Measurements from ENCODE around the gene RXYLT1.
A peak's percentile ranks its signal among the peaks of the same experiment; 100 is the strongest.
"Not testable (repeated sequence)": the region's sequence is repeated elsewhere in the genome, so short reads cannot be mapped to it uniquely, and the experiment has no call there.

Gene RXYLT1

DNA sequence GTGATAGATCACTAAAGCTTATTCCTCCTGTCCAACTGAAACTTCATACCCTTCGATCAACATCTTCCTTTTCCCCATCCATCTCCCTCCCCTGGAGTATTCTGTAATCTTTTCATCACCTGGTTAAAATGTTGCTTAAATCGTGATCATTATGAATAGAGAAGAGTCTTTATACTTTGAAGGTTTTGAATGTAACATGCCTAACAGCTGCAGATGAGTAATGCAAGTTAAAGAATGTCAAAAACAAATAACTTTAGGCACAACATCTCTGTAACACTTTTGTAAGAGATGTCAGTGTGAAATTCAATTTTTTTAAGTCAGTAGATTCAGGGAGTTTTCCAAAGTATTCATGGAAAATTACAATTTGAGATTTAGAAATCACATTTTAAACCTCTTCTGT lies 25.0 kb downstream of the RXYLT1 start:
- no peak for DNase-seq

DNA sequence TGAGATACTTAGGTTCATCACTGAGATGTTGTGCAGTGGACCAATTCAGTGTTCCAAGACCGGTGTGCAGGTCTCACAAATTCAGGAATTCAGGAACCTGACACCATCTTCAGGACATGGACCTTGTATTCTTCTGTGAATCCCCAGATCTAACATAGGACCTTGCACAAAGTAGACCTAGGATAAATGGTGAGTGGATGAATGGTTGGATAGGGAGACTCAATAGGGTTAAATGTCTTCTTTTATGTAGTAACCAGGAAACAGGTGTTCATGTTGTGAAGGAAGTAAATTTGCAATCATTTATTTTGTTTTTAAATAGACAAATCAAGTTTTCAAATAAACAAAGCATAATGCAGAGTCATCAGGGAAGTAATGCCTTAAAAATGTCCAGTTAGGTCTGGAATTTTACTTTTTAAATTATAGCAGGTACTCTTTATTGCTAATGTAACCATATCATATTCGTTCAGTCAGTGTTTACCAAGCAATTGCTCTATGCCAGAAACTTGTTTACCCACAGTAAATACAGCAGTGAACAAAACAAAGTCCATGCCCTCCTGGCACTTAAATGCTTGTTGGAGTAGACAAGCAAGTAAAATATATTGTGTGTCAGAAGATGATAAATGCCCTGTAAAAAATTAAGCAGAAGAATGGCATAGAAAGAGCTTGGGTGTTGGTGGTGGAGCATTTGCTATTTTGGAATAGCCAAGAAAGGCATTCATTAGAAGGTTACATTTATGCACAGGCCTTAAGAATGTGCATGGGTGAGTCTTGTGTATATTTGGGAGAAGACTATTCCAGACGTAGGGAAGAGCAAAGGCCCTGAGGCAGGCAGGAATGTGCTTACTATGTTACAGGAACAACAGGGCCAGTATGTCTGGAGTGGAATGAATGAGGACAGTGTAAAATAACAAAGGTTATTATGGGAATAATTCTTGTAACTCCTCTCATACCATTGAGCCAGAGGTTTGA lies 26.3 kb downstream of the RXYLT1 start:
- DNase-seq: no peak

DNA sequence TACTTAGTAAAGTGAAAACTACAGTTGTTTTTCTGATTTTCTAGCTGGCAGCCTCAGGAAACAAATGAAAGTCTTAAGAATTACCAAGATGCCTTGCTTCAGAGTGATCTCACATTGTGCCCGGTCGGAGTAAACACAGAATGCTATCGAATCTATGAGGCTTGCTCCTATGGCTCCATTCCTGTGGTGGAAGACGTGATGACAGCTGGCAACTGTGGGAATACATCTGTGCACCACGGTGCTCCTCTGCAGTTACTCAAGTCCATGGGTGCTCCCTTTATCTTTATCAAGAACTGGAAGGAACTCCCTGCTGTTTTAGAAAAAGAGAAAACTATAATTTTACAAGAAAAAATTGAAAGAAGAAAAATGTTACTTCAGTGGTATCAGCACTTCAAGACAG lies 28.9 kb downstream of the RXYLT1 start:
- DNase-seq: no peak

DNA sequence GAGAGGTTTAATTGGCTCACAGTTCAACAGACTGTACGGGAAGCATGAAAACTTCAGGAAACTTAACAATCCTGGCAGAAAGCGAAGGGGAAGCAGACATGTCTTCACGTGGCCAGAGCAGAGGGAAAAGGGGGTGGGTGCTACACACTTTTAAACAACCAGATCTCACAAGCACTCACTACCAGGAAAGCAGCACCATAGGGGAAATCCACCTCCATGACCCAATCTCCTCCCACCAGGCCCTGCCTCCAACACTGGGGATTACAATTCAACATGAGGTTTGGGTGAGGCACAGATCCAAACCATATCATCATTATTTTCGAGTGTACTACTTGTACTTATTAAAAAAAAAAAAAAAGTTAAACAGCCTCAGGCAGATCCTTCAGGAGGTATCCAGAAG lies 29.9 kb downstream of the RXYLT1 start:
- DNase-seq: no peak

DNA sequence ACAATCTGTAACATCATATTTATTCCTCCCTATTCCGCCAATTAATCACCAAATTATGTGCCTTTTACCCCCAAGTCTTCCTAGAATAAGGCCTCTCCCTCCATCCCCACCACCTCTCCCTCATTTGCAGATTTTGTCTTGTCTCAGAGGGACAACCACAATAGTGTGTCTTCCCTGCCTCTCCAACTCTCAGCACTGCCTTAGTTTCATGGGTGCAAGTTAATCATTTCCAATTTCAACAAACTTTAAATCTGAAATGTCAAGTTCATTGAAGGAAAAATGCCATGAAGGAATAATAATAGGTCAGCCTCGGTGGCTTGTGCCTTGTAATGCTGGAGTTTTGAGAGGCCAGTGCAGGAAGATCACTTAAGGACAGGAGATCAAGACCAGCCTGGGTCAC lies 31.6 kb downstream of the RXYLT1 start:
- no peak for DNase-seq

DNA sequence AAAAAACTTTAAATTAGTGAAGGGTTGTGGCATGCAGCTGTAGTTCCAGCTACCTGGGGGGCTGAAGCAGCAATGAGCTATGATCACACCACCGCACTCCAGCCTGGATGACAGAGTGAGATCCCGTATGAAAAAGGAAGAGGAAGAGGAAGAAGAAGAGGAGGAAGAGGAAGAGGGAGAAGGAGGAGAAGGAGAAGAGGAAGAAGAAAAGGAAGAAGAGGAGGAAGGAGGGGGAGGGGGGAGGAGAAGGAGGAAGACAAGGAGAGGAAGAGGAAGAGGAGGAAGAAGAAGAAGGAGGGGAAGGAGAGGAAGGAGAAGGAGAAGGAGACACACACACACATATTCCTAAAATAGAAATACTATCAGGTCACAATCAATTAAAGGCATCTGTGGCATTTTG lies 32.0 kb downstream of the RXYLT1 start:
- DNase-seq: no peak

DNA sequence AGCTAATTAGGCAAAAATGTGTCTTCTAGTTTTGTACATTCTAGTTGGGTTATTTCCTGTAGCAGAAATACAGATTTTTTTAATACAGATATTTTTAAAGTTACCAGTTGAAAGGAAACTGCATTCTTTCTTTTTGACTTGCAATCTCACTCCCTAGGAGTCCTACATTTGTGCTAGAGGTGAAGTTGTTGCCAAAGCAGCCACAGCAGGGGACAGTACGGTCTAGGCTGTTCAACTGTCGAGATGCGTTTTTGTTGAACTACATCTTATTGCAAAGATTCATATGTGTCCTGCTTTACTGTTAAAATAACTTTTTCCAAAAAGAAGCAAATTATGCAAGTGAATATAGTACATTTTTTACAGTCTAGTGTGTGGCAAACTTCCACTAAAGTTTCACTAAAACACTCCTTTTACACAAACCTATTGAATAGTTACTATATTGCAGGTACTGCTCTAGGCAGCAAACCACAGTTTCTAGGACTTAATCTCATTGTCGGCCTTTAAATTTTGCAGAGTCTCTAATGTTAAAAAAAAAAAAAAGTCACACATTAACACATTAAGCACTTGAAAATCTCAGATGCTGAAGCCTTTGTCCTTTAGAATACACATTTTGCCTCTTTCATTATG lies 34.5 kb downstream of the RXYLT1 start:
- DNase-seq: no peak

DNA sequence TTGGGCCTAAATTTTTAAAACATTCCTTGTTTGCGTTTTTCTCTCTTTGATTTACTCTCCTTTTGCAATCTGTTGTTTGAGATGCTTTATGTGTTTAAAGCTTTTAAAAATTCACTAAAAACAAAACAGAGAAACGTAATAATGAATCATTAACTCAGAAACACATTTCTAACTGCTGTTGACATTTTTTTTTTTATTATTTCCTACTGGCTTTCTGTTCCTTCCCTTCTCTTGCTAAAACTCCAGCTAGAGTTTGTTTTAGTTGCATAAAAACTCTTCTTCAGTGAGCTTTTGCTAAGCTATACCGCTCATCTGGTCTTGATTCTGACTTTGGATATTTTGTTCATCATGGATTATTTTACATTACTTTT lies 35.8 kb downstream of the RXYLT1 start:
- DNase-seq: no peak

DNA sequence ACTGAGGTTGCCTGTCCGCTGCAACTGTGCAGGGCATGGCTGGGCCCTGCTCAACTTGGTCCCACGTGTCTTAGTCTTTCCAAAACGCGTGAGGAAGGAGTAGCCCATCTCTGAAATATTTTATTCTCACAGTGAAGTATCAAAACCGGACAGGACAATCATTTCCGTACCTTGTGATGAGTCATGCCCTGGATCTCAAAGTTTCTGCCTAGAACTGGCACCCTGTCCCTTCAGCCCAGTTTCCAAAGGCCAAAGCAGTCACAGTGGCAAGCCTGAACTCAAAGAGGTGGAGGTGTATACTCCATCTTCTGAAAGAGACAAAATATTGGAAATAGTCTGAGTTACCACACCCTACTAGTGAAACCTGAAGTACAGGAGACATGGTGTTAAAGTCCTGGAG lies 36.3 kb downstream of the RXYLT1 start:
- no peak for DNase-seq

DNA sequence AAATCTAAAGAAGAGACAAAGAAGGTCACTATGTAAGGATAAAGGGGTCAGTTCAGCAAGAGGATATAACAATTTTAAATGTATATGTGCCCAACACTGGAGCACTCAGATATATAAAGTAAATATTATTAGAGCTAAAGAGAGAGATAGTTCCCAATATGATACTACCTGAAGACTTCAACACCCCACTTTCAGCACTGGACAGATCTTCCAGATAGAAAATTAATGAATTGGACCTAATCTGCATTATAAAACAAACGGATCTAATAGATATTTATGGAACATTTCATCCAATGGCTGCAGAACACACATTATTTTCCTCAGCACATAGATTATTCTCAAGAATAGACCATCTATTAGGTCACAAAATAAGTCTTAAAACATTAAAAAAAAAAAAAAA lies 40.7 kb downstream of the RXYLT1 start:
- no peak for DNase-seq

DNA sequence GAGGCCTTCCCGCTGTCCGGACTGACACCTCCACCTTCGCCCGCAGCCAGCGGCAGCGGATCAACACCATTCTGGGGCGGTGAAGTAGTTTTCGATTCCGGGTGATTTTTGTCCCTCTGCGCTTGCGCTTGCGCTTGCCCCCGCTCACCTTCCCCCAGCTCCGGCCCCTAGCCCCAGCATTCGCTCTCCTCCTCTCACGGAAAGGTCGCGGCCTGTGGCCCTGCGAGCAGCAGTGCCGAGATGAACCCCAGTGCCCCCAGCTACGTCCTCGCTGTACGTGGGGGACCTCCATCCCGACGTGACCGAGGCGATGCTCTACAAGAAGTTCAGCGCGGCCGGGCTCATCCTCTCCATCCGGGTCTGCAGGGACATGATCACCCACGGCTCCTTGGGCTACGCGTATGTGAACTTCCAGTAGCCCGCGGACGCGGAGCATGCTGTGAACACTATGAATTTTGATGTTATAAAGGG lies 42.1 kb downstream of the RXYLT1 start:
- peak; percentile 38 for DNase-seq

DNA sequence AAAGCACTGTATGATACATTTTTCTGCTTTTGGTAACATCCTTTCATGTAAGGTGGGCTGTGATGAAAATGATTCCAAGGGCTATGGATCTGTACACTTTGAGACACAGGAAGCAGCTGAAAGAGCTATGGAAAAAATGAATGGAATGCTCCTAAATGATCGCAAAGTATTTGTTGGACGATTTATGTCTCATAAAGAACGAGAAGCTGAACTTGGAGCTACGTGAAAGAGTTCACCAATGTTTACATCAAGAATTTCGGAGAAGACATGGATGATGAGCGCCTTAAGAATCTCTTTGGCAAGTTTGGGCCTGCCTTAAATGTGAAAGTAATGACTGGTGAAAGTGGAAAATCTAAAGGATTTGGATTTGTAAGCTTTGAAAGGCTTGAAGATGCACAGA lies 42.6 kb downstream of the RXYLT1 start:
- no peak for DNase-seq

DNA sequence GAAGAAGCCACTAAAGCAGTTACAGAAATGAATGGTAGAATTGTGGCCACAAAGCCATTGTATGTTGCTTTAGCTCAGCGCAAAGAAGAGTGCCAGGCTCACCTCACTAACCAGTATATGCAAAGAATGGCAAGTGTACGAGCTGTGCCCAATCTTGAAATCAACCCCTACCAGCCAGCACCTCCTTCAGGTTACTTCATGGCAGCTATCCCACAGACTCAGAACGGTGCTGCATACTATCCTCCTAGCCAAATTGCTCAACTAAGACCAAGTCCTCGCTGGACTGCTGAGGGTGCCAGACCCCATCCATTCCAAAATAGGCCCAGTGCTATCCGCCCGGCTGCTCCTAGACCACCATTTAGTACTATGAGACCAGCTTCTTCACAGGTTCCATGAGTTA lies 43.3 kb downstream of the RXYLT1 start:
- no peak for DNase-seq

DNA sequence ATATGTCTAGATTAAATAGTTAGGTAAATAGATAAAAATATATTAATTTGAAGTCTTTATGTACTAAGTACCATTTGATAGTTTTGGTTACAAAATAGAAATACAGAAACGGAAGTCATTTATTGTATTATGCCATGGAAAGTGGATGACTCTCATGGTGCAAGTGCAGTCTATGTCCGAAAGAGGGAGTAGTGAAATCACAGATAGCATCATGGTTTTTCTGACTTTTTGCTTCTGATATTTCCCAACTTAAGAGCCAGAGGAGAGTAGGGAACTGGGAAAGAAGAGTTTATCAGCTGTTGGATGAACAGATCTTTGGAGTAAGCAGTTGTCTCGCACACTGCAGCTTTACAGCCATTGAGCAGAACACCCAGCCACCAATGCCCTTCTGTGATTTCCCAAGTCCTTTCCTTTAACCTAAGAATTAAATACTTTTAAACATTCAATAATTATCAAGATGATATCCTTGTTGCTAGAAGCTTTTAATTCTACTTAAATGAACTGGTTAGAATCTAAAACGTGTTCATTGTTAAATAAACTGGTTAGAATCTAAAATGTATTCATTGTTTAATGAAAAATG lies 46.4 kb downstream of the RXYLT1 start:
- no peak for DNase-seq

DNA sequence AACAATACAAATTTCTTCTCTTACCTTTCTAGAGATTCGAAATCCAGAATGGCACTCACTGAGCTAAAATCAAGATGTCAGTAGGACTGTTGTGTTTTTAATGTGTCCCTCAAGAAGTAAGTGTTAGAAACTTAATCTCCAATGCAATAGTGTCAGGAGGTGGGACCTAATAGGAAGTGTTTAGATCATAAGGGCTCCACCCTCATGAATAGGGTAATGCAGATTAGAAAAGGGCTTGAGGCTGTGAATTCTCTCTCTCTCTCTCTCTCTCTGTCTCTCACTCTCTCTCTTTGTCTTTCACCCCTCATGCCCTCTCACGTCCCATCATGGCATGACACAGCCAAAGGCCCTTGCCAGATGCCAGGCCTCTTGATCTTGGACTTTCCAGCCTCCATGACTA lies 49.2 kb downstream of the RXYLT1 start:
- no peak for DNase-seq

DNA sequence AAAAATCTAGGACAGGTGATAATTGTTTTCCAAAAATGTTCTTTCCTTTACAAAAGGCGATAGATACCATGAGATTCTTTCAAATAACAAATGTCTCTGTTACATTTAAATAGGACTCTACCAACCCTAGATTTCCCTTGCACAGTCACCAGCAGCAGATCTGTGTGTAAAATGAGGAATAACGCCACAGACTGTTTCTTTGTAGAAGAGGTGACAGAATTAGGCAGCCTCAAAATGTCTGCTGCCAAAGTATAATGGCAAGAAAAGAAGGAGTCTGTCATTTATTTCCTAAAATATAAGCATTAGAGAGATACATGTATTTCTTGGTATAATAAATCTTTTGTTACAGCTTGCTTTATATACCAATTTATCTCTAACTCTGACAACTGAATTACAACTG lies 56.3 kb downstream of the RXYLT1 start:
- DNase-seq: no peak

DNA sequence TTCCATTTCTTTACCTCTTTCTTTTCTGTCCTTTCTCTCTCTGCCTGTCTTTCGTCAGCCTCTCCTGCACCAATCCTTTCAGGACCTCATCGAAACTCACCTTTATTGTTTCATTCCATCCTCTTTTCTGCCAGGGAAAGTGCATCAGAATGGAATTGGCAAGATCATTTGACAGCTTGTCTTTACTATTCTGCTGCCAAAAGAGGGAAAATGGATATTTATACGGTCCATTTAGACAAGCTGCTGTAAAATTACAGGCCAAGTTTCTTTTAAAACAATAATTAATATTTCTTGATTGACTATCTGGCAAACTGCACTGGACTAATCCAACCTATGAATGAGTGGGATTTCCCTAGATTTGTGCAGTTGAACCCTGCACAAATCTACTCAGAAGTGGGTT lies 57.2 kb downstream of the RXYLT1 start:
- no peak for DNase-seq

DNA sequence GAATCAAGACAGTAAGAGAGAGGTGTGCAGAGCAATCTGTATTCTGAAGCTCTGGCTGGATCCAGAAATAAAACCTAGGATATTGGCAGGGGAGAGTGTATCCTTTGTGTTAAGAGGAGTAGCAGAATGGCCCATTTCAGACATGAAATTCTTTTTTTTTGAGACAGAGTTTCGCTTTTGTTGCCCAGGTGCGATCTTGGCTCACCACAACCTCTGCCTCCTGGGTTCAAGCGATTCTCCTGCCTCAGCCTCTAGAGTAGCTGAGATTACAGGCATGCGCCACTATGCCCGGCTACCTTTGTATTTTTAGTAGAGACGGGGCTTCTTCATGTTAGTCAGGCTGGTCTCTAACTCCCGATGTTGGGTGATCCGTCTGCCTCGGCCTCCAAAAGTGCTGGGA lies 58.7 kb downstream of the RXYLT1 start:
- DNase-seq: no peak

DNA sequence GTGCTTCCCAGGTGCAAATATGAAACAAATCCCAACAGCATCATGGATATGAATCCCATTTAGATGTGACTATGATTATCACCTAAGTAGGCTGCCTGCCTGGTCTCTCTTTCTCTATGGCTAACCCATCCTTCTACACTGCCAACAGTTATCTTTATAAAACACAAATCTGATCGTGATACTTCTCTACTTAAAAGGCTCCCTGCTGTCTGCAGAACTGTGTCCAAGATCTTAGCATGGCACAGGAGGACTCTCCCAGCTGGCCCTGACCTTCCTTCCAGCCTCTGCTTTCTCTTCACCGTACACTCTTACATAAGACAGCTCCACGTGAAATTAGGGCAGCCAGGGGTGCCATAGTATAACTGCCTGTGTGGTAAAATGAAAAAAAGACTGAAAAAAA lies 61.3 kb downstream of the RXYLT1 start:
- DNase-seq: no peak

DNA sequence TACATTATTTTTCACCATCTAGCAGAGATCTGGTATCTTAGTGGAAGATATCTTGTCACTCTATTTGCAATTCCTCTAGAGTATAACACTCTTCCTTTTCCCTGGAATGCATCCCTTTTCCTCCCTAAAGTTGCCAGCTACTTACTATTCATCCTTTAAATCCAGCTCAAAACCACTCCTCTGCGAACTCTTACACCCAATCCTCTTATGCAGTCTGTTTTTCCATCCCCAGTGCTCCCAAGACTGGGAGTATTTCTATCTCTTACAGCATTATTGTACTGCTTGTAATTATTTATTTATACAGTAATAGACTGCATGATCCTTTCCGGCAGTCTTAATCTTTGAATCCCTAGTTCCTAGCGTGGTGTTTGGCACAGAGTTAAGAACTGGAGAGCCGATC lies 61.9 kb downstream of the RXYLT1 start:
- no peak for DNase-seq

DNA sequence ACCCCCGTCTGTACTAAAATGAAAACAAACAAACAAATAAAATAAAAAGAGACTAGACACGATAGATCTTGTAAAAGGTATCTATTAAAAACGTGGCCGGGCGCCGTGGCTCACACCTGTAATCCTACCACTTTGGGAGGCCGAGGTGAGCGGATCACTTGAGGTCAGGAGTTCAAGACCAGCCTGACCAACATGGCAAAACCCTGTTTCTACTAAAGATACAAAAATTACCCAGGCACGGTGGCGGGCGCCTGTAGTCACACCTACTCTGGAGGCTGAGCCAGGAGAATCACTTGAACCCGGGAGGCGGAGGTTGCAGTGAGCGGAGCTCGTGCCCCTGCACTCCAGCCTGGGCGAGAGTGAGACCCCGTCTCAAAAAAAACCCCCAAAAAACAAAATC lies 63.0 kb downstream of the RXYLT1 start:
- not testable (repeated sequence) for DNase-seq

DNA sequence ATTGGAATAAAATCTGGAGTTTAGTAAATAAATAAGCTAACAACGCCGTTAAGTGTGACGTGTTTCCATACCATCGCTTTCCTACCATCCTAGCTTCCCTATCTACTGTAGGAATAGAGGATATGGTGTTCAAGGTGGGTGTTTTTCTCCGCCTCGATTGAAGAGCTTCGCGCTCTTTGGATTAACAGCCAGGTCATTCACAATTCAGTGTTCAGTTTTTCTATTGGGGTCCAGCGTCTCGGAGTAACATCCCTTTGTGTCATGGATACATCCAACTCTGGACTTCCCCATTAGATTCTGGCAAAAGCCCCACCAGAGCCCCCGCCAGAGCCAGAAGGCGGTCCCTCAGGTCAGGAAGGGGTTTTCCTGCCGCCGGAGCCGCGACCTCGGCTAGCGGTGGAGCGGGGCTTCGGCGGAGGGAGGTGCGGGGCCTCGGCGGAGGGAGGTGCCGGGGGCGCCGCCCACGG lies 63.6 kb downstream of the RXYLT1 start:
- no peak for DNase-seq

DNA sequence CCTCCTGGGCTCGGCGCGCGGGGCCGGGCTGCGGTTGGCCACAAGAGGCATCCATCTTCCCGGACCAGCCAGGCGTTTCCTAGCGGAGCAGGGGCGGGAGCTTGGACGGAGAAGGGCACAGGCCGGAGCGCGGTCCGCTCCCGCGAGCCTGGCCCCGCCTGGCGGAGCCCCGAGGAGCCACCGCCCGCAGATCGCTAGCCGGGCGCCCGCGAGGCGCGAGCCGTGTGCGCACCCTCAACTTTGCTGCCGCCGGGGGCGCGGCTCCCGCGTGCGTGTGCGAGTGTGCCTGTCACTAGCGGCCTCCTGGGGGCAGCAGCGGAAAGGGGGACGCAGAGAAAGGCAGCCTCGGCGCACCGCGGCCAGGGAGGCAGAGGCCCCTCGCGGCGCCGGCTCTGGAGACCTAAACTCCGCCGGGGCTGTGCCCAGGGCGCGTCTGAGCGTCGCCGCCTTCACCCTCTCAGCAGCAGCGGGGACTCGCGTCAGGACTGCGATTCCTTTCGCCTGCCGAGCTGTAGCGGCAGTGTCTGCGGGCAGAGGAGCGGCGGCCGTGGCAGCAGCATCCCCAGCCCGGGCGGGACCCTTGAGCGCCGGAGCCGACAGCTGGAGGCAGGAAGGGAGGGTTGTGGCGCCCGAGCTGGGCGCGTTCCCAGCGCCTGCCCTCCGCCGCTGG lies 64.1 kb downstream of the RXYLT1 start:
- DNase-seq: peak; percentile 94

Data from left hindlimb (tissue), 1 donor.